ENCODE measurements around the gene AURKB.

Gene AURKB

DNA sequence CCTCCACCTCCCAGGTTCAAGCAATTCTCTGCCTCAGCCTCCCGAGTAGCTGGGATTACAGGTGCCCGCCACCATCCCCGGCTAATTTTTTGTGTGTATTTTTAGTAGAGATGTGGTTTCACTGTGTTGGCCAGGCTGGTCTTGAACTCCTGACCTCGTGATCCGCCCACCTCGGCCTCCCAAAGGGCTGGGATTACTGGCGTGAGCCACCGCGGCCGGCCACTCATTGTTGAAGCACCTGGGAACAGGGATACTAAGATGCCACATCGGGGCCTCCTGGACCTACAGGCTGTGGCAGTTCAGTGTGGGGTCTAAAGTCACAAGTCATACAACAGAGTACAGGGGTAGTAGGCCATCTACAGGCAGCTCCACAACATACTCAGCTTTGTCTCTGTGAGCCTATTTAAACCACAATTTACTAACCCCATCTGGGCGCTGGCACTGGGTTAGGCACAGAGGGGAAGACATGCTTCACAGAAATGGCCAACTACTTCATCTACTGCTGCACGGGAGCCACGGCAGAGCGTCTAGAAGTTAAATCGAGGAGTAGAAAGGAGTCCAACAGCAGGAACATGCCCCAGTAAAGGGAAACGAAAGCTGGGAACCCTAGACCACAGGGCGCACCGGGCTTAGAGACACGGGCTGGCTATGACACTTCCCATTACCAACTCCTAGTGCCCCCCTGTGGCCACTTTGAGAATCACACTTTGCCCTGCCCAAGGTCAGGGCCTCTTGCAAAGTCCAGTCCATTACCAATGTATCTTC is 51.9 kb downstream of the AURKB start:
- H3K4me3 ChIP-seq (ENCODE audit: low read depth, low read length) = peak overlapping the region; percentile 42
- H3K79me2 ChIP-seq = peaks cover 37% of the 10 kb centered on the region
- no peaks in the 10 kb centered on the region for H3K9me3 ChIP-seq (ENCODE audit: control insufficient read depth, low read length)
- no peak overlapping the region for H2AFZ ChIP-seq
- peak overlapping the region; percentile 85 for H3K27ac ChIP-seq
- H3K4me2 ChIP-seq (ENCODE audit: low read length) = peak overlapping the region; percentile 50
- TF ChIP-seq, protein P1, sequence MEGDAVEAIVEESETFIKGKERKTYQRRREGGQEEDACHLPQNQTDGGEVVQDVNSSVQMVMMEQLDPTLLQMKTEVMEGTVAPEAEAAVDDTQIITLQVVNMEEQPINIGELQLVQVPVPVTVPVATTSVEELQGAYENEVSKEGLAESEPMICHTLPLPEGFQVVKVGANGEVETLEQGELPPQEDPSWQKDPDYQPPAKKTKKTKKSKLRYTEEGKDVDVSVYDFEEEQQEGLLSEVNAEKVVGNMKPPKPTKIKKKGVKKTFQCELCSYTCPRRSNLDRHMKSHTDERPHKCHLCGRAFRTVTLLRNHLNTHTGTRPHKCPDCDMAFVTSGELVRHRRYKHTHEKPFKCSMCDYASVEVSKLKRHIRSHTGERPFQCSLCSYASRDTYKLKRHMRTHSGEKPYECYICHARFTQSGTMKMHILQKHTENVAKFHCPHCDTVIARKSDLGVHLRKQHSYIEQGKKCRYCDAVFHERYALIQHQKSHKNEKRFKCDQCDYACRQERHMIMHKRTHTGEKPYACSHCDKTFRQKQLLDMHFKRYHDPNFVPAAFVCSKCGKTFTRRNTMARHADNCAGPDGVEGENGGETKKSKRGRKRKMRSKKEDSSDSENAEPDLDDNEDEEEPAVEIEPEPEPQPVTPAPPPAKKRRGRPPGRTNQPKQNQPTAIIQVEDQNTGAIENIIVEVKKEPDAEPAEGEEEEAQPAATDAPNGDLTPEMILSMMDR (IDR thresholded peaks at IDR 0.05) = peak; percentile 95
- no peaks in the 10 kb centered on the region for H3K36me3 ChIP-seq (ENCODE audit: control insufficient read depth, insufficient read depth, low read length)
- H3K4me1 ChIP-seq = peaks cover 28% of the 10 kb centered on the region
- no peaks in the 10 kb centered on the region for H3K27me3 ChIP-seq (ENCODE audit: control insufficient read depth, insufficient read depth, low read length)
- no peak overlapping the region for H3K9ac ChIP-seq

DNA sequence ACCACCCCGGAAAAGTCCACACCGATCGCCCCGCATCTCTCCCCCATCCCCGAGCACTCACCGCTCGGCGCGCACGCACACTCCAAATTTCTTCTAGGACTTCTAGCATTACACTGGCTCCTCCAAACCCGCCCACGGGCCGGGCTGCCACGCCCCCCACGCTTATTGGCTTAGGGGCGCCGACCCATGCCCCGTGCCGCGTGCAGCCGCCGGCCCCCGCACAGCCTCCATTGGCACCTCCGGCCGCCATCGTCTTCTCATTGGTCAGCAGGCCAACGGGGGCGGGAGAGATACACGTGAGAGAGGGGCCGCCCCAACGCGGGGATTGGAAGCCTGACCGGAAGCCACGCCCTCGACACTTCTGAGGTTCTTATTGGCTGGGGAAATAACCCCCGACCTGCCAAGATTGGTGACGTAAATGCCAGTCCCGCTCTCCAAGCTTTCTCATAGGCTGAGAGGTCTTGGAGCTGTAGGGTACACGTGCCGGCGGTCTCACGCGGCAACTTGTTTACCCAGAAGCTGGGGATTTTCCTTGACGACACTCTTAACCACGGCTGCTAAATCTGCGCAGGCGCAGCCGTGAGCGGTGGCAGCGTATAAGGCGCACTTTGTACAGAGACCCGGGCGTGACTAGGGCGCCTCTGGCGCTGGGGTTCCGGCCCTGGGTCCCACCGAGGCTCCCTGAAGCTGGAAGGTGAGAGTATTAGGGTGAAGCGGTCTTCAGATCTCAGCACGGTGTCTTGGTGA is 54.0 kb downstream of the AURKB start:
- Histone ChIP-seq H3K4me2 (ENCODE audit: low read length) (peak overlapping the region; percentile 100), H2AFZ (peak overlapping the region; percentile 29), H3K4me1 (peaks cover 31% of the 10 kb centered on the region), H3K36me3 (ENCODE audit: control insufficient read depth, insufficient read depth, low read length) (no peaks in the 10 kb centered on the region), H3K4me3 (ENCODE audit: low read depth, low read length) (peak overlapping the region; percentile 98), H3K27ac (peak overlapping the region; percentile 100), H3K79me2 (peaks cover 30% of the 10 kb centered on the region), H3K27me3 (ENCODE audit: control insufficient read depth, insufficient read depth, low read length) (no peaks in the 10 kb centered on the region), H3K9ac (peak overlapping the region; percentile 100), H3K9me3 (ENCODE audit: control insufficient read depth, low read length) (no peaks in the 10 kb centered on the region)
- TF ChIP-seq, protein P1 (IDR thresholded peaks at IDR 0.05) = peak; percentile 31

DNA sequence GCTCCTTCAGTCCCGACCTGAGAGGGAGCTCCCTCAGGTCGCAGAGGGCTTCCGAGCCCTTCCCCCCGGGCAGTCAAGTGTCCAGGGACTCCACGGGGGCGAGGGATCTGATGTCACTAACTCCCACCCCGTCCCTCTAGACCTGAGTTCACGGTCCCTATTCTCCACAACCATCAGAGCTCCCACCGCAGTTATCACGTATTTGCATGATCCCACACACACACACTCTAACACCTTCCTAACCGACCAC is 54.5 kb downstream of the AURKB start:
- H3K4me1 ChIP-seq = peaks cover 30% of the 10 kb centered on the region
- TF ChIP-seq, protein P1 (IDR thresholded peaks at IDR 0.05) = no peak
- H3K36me3 ChIP-seq (ENCODE audit: control insufficient read depth, insufficient read depth, low read length) = no peaks in the 10 kb centered on the region

DNA sequence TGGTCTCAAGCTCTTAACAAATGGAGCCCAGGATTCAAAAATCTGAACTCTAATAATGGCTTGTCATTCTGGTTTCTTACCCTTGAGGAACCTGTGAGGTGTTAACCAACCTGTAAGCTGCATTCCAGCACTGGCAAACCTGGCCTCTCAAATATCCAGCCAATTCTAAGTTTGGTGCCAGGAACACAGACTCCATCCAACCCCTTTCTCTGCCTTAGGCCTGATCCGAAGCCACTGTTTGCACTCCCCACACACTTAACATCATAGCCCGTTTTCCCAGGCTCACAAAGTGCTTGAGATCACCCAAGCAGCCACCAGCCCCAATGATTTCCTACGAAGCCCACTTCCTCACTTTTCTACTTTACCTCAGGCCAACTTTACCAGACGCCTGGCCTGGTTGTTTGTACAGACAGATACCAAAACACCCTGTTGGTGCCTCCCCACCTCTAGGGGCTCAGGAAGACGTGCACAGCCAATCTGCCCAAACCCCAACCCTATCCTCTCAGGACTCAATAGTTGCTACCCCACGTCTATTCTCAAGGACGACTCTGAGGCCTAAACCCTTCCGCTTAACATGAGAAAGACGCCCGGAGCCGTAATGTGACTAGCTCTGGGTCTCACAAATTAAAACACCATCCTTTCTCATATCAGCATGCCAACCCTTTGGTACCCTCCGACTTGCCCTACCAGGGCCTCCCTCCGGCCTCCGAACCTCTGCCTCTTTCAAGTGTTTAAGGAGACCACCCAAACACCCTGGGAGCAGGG is 55.0 kb downstream of the AURKB start:
- H2AFZ ChIP-seq = no peak overlapping the region
- H3K79me2 ChIP-seq = peaks cover 32% of the 10 kb centered on the region
- H3K27me3 ChIP-seq (ENCODE audit: control insufficient read depth, insufficient read depth, low read length) = no peaks in the 10 kb centered on the region
- H3K27ac ChIP-seq = peak overlapping the region; percentile 100
- H3K9ac ChIP-seq = peak overlapping the region; percentile 100
- H3K36me3 ChIP-seq (ENCODE audit: control insufficient read depth, insufficient read depth, low read length) = no peaks in the 10 kb centered on the region
- H3K9me3 ChIP-seq (ENCODE audit: control insufficient read depth, low read length) = no peaks in the 10 kb centered on the region
- peaks cover 33% of the 10 kb centered on the region for H3K4me1 ChIP-seq
- peak overlapping the region; percentile 98 for H3K4me3 ChIP-seq (ENCODE audit: low read depth, low read length)
- TF ChIP-seq, protein P1 (IDR thresholded peaks at IDR 0.05) = no peak
- H3K4me2 ChIP-seq (ENCODE audit: low read length) = peak overlapping the region; percentile 100

More for the DNA sequence above, 54.5 kb downstream of the AURKB start:
- Histone ChIP-seq H3K4me3 (ENCODE audit: low read depth, low read length) (peak overlapping the region; percentile 98), H3K27me3 (ENCODE audit: control insufficient read depth, insufficient read depth, low read length) (no peaks in the 10 kb centered on the region), H3K4me2 (ENCODE audit: low read length) (peak overlapping the region; percentile 100), H3K27ac (peak overlapping the region; percentile 100), H3K9me3 (ENCODE audit: control insufficient read depth, low read length) (no peaks in the 10 kb centered on the region), H3K79me2 (peaks cover 28% of the 10 kb centered on the region), H3K9ac (peak overlapping the region; percentile 100), H2AFZ (no peak overlapping the region)
